Loucy (cell line): ENCODE data around the gene SH3RF3.

Source experiments
- H2AFZ ChIP-seq: fragments of 200-600 bp; sonication (generic); 2 replicates; pipeline ENCODE4 v1.6.0; 2016; ENCODE audit warnings: antibody characterized with exemption, mild to moderate bottlenecking, low read length, moderate library complexity
- H3F3A ChIP-seq: fragments of 200-600 bp; 2 replicates; pipeline ENCODE4 v1.6.0; 2016; ENCODE audit warnings: antibody characterized with exemption, low read depth, mild to moderate bottlenecking
- H3K27me3 ChIP-seq: fragments of 200-600 bp; sonication (generic); 2 replicates; pipeline ENCODE4 v1.6.1; 2014; ENCODE audit warnings: low read length, mild to moderate bottlenecking; ENCODE audit not compliant: insufficient read depth, poor library complexity, severe bottlenecking
- H3K36me3 ChIP-seq: fragments of 200-600 bp; sonication (generic); 2 replicates; pipeline ENCODE4 v1.6.1; 2016; ENCODE audit warnings: low read length; ENCODE audit not compliant: insufficient read depth
- H3K4me1 ChIP-seq: fragments of 200-600 bp; sonication (generic); 2 replicates; pipeline ENCODE4 v1.5.1; 2014; ENCODE audit warnings: low read length, mild to moderate bottlenecking; ENCODE audit not compliant: insufficient read depth, poor library complexity, severe bottlenecking
- H3K4me2 ChIP-seq: fragments of 200-600 bp; sonication (generic); 2 replicates; pipeline ENCODE4 v1.6.0; 2014; ENCODE audit warnings: antibody characterized with exemption, low read length, low read depth, mild to moderate bottlenecking; ENCODE audit not compliant: poor library complexity, severe bottlenecking
- H3K4me3 ChIP-seq: fragments of 200-600 bp; sonication (generic); 2 replicates; pipeline ENCODE4 v1.5.1; 2014; ENCODE audit warnings: low read length, mild to moderate bottlenecking, mixed read lengths; ENCODE audit not compliant: poor library complexity, severe bottlenecking
- H3K79me2 ChIP-seq: fragments of 200-600 bp; sonication (generic); 2 replicates; pipeline ENCODE4 v1.6.1; 2014; ENCODE audit warnings: low read length; ENCODE audit not compliant: insufficient read depth
- H3K9ac ChIP-seq: fragments of 200-600 bp; sonication (generic); 2 replicates; pipeline ENCODE4 v1.6.0; 2014; ENCODE audit warnings: mild to moderate bottlenecking, low read depth, low read length, moderate library complexity; ENCODE audit not compliant: poor library complexity, severe bottlenecking
- H3K9me2 ChIP-seq: fragments of 200-600 bp; sonication (generic); replicated peaks from 2 replicates; pipeline ENCODE4 v1.6.1; 2016; ENCODE audit warnings: low read depth, low read length, mixed read lengths
- H3K9me3 ChIP-seq: fragments of 200-600 bp; sonication (generic); 2 replicates; pipeline ENCODE4 v1.6.1; 2014; ENCODE audit warnings: mild to moderate bottlenecking, antibody characterized with exemption, low read length, low read depth; ENCODE audit not compliant: insufficient read depth
- H4K20me1 ChIP-seq: fragments of 200-600 bp; sonication (generic); 2 replicates; pipeline ENCODE4 v1.6.0; 2014; ENCODE audit warnings: antibody characterized with exemption, low read length, mild to moderate bottlenecking; ENCODE audit not compliant: insufficient read depth, poor library complexity, severe bottlenecking
- EZH2phosphoT487 ChIP-seq: fragments of 200-600 bp; IDR thresholded peaks from 2 replicates; pipeline ENCODE4 v1.6.1; 2018; ENCODE audit warnings: antibody characterized with exemption, mild to moderate bottlenecking, moderate library complexity, borderline replicate concordance
- TF ChIP-seq, protein P1 (sequence below): fragments of 200-600 bp; sonication (generic); conservative IDR thresholded peaks from 2 replicates; pipeline ENCODE4 v1.5.1; 2014; ENCODE audit warnings: mild to moderate bottlenecking, antibody characterized with exemption, low read length

SH3RF3 gene

DNA sequence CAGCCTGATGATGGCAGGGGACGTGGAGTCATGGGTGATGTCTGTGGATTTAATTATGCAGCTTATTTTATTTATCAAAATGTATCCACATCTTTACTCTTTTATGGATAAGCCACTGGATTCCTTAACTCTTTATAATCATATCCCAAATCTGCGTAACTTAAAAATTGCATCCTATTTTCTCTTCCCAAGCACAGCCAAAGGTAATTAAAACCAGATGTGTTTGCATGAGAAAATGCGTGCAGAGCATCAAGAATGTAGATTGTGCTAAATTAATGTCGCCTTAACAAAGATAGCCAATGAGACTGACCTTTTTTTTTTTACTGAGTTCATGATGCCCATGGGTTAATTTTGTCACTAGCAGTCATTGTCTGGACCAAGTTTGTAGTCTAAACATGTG, 10.0 kb downstream of the SH3RF3 start:
- Histone ChIP-seq H3K36me3 (no peaks in the 10 kb centered on the region), H3K9ac (no peak overlapping the region), H3K9me3 (no peaks in the 10 kb centered on the region), H3K27me3 (no peaks in the 10 kb centered on the region), H2AFZ (no peak overlapping the region), H3K4me1 (peaks cover 89% of the 10 kb centered on the region), H4K20me1 (peaks cover 4% of the 10 kb centered on the region), H3K4me3 (peak overlapping the region; percentile 37), H3F3A (0 out of 2 replicates have a peak, but pooled peaks cover 3% of the 10 kb centered on the region), H3K9me2 (no peaks in the 10 kb centered on the region), H3K4me2 (peak overlapping the region; percentile 80), H3K79me2 (peaks cover 83% of the 10 kb centered on the region)
- no peak for TF ChIP-seq EZH2phosphoT487
- TF ChIP-seq, protein P1, sequence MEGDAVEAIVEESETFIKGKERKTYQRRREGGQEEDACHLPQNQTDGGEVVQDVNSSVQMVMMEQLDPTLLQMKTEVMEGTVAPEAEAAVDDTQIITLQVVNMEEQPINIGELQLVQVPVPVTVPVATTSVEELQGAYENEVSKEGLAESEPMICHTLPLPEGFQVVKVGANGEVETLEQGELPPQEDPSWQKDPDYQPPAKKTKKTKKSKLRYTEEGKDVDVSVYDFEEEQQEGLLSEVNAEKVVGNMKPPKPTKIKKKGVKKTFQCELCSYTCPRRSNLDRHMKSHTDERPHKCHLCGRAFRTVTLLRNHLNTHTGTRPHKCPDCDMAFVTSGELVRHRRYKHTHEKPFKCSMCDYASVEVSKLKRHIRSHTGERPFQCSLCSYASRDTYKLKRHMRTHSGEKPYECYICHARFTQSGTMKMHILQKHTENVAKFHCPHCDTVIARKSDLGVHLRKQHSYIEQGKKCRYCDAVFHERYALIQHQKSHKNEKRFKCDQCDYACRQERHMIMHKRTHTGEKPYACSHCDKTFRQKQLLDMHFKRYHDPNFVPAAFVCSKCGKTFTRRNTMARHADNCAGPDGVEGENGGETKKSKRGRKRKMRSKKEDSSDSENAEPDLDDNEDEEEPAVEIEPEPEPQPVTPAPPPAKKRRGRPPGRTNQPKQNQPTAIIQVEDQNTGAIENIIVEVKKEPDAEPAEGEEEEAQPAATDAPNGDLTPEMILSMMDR, result no peak

DNA sequence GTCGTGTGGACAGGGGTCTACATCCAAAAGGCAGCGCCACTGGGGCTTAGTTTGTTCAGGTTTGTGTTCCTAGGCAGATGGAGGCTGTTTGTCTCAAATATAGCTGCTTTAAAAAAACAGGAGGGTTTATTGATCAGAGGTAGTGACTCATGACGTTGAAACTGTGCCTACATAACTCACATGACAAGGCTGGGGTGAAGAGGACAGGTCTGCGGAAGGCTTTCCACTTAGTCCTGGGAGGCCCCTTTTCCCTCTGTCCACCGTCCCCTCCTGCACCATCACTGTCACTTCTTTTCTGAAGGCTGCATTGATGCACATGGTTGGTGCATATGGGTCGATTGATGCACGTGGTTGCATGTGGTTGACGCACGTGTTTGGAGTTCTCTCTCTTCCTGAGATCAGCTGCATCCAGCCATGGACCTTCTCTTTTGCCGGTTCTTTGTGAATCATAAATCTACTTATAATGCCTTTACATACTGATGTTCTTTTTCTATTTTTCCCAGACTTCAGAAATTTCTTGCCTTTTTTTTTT, 10.9 kb downstream of the SH3RF3 start:
- Histone ChIP-seq H3K27me3 (no peaks in the 10 kb centered on the region), H3K36me3 (no peaks in the 10 kb centered on the region), H3K9ac (no peak overlapping the region), H3K4me3 (no peak overlapping the region), H3K4me2 (peak overlapping the region; percentile 80), H4K20me1 (no peaks in the 10 kb centered on the region), H3K9me2 (no peaks in the 10 kb centered on the region), H3K9me3 (no peaks in the 10 kb centered on the region), H2AFZ (no peak overlapping the region), H3F3A (no peaks in the 10 kb centered on the region), H3K79me2 (peaks cover 80% of the 10 kb centered on the region), H3K4me1 (peaks cover 91% of the 10 kb centered on the region)
- TF ChIP-seq, protein P1, result no peak
- TF ChIP-seq EZH2phosphoT487, result no peak

DNA sequence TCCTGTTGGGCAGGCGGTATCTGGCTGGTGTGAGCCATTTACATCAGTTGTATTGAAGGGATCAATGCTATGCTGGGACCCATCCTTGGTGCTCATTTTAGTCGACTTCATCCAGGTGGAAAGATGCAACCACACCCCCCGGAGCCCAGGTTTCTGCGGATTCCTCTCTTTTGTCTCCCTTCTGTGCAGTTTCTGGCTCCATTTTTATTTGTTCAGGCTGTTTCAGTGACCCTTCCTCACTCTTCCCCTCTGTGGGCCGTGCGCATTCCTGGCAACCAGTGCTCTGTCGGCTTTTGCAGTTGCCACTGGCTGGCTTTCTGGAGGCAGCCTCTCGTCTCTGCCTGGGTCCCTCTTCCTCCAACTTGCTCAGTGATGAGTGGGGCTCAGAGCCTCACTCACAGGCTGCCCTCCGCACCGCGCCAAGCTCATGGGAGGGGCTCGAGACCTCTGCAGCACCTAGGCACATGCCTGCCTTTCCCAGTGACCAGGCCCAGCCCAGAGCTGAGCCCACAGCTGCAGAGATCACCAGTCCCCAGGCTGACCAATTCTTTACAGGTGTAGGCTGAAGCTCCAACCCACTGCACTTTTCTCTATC, 12.1 kb downstream of the SH3RF3 start:
- no peak overlapping the region for H3K4me2 ChIP-seq
- peaks cover 91% of the 10 kb centered on the region for H3K4me1 ChIP-seq
- H3K9me2 ChIP-seq, result no peaks in the 10 kb centered on the region
- H3K4me3 ChIP-seq, result no peak overlapping the region
- no peaks in the 10 kb centered on the region for H3F3A ChIP-seq
- H3K9me3 ChIP-seq, result no peaks in the 10 kb centered on the region
- TF ChIP-seq, protein P1, result no peak
- no peak for TF ChIP-seq EZH2phosphoT487
- no peaks in the 10 kb centered on the region for H3K27me3 ChIP-seq
- no peak overlapping the region for H2AFZ ChIP-seq
- H4K20me1 ChIP-seq, result no peaks in the 10 kb centered on the region
- no peaks in the 10 kb centered on the region for H3K36me3 ChIP-seq
- peaks cover 79% of the 10 kb centered on the region for H3K79me2 ChIP-seq
- H3K9ac ChIP-seq, result no peak overlapping the region
